ENCODE results near the gene VCL.

The VCL gene

DNA sequence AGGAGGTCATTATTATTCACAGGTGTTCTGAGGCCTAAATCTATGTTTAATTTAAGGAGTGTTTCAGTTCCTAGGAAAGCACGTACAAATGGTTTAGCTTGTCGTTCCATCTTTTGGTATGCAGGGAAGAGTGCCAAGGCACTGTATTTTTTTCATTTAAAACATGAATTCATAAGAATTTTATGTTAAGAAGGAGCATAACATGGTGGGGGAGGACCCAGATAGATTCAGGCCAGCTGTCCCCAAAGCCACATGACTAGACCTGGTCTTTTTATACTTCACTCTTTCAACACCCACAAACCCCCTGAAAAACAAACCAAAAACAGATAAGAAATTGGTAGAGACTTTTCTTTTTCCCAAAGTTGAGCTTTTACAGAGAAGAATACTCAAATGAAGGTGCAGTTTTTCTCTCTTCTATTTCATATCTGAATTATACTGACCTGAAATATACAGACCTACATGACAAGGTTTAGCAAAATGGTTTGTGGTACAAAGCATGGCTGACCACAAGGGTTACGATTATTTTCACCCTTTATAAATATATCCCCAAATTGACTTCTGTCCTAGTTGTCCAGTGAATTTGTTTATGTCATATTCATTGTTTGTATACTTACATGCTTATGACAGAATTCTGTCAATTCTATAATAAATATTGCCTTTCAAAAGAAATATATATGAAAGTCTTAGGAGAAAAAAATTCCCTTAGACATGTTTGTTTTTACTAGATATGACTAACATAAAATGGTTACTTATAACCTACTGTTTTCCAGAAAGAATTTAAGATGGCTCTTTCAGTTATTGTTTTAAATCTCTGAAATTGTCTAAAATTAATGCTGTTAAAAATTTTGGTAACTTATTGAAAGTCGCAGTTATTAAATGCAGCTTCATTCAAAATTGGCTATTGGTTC is 81.4 kb downstream of the VCL start:
- no peak for DNase-seq

DNA sequence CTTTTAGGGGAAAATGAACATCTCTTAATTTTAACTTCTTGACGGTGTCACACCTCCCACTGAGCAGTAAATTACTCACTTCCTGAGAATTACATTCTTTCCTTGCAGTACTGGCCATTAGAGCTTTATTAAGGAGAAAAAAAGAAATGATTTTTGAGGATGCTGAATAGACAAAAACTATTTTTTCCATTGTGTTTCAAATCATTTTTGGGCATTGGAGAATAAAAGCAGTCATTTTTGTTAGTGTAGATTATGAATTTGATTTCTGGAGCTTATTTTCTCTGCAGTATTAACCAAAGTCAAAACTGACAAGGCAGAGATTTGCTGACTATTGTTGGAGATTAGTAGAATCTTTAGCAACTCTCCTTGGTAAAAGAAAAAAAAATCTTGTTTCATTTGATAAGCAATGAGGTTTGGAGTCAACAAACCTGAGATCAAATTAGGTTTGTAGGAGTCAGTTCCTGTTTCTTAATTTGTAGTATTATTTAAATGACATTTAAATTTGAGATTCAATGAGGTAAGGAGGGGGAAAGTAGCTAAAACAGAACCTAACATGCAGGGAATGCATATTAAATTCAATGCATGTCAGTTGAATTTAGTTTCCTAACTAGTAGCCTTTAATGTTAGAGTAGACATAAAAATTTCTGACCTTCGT is 82.1 kb downstream of the VCL start:
- DNase-seq, result no peak

DNA sequence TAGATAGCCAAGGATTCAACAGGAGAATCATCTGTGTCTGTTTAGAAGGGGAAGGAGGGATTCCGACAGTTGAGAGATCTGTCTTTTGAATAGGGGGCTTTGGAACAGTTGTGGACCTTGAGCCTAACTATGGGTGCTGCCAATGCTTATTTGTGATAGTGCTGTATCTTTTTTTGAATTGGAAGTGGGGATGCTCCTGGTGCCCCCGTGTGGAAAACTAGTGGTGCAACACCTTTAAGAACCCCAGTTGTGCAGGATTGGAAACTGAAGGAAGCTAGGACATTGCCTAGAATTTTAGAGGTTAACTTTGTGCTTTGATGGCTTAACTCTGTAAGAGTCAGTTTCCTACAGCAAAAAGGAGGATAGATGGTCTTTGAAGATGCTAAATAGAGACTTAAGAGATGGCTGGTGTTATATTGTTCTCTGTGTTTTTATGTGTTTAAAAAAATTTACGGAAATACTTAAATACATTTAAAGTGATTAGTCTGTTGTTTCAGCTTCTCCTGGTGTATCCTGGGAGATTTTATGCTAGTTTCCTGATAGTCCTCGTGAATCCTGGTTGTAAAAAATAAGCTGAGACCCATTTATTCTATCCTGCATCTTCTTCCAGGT is 83.4 kb downstream of the VCL start:
- no peak for DNase-seq

GRCh38 chr10:74081941-74082718 is 84.2 kb downstream of the VCL start:
- no peak for DNase-seq

DNA sequence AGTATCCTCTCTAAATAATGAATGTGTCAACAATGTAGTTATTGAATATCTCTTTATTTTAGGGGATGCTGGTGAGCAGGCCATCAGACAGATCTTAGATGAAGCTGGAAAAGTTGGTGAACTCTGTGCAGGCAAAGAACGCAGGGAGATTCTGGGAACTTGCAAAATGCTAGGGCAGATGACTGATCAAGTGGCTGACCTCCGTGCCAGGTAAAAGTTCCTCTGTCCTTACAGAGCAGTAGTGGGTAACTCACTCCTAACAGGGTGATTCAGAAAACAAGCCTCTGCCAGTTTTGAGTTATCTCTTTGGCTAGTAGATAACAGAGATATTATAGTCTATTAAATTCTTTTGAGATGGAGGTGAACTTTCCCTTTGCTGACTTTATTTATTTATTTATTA is 85.4 kb downstream of the VCL start:
- no peak for DNase-seq

DNA sequence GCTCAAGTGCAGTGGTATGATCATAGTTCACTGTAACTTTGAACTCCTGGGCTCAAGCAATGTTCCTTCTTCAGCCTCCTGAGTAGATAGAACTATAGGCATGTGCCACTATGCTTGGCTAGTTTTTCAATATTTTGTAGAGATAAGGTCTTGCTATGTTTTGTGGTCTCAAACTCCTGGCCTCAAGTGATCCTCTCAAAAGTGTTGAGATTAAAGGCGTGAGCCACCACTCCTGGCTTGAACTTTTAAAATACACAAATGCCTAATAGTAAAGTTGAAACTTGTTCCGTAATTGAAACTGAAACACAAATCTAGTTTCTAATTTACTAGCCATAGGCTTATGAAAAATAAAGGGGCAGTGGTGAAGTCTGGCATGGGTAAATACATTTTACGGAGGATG is 87.0 kb downstream of the VCL start:
- no peak for DNase-seq

- DNase-seq, result no peak
These were observed 88.4 kb downstream of the VCL start for GRCh38 chr10:74086317-74086716.

DNA sequence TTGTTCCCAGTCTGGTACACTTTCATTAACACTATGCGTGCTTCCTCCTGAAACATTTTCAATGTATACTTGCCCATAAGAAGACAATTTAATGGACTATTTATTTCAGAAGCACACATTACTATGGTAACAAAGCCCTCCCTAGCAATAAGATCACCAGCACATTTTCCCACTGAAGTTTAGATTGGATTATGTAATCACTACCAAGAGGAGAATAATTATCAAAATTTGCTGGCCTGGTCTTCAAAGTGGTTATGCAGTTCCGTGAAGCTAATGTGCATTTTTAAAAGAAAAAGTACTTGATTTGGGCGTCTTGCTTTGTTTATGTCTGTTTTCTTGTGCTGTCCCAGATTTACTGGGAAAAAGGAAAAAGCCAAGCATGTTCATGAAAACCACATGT is 90.8 kb downstream of the VCL start:
- DNase-seq, result no peak

- DNase-seq, result no peak
These were observed 94.5 kb downstream of the VCL start for GRCh38 chr10:74092372-74092771.

GRCh38 chr10:74093530-74094164 is 95.7 kb downstream of the VCL start:
- no peak for DNase-seq

- DNase-seq, result no peak
These were observed 96.3 kb downstream of the VCL start for GRCh38 chr10:74094231-74094630.

DNA sequence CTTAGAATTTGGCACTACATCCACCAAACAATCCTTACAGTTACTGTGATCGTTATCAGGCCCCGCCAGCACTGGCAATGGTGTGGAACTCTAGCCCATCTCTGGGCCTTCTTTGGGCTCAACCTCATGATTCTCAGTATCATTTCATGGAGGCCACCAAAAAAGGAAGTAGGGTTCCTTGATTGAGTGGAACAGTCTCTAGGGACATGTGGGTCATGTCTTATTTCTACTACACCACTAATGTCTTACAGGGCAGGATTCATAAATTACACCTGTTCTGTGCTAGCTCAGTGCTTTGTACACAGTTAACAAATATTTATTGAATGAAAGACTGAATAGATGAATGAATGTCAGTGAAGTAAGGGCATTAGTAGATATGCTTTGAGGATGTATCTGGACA is 98.9 kb downstream of the VCL start:
- DNase-seq, result no peak

- DNase-seq, result no peak
These were observed 99.9 kb downstream of the VCL start for GRCh38 chr10:74097776-74098175.

GRCh38 chr10:74099420-74099819 is 101.5 kb downstream of the VCL start:
- no peak for DNase-seq

DNA sequence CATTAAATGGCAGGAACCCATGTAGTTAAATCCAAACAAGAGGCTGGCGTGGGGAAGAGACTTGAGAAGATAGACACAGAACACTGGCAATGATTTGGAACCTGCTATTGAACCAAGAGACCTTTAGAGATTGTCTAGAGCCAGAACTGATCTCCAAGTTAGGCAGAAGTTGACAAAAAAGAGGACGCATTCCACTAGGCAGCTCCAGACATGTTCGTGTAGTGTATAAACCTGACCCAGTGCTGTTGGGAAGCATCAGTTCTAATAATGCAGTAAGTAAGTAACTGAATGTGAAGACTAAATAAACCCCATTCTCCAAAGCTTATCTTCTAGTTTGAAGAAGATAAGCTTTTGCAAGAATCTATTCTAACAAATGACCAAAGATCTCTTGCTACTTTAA is 101.9 kb downstream of the VCL start:
- DNase-seq, result no peak

- no peak for DNase-seq
These were observed 105.8 kb downstream of the VCL start for GRCh38 chr10:74103560-74104258.

DNA sequence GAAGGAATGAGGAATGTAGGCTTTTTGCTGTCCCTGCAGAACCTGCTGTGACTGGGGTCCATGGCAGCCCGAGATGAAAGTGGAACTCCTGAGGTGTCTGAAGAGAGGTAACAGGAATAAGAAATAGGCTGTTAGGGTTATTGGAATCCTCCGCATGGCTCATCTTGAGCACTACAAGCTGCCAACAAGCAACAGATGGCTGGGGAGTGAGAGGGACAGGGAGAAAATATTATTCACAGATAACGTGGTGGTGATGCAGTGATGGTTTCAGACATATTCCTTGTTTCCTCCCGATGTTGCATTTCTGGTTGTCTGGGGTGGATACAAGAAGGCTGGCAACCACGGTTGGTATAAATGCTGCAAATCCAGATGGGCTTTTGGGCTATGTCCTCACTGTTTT is 106.6 kb downstream of the VCL start:
- DNase-seq, result no peak

- no peak for DNase-seq
These were observed 107.1 kb downstream of the VCL start for GRCh38 chr10:74104996-74105395.

GRCh38 chr10:74107391-74107790 is 109.5 kb downstream of the VCL start:
- no peak for DNase-seq

- DNase-seq, result no peak
These were observed 111.5 kb downstream of the VCL start for GRCh38 chr10:74109452-74109851.

DNA sequence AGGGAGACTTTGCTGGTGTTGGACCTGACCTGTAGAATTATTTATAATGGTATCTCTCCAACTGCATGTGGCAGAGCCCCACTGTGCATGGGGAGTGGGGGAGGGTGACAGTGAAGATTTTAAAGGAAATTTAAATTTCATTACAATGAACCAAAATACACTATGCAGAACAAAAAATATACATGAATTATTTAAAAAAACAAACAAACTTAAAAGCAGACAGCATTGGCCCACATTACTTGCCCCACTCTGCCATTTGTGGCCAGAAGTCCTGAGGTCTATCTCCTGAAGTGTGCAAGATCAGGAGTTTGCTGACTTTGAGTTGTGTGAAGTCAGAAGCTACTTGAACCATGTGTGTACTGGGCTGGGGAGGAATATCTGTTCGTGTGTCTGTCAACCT is 112.2 kb downstream of the VCL start:
- no peak for DNase-seq

DNA sequence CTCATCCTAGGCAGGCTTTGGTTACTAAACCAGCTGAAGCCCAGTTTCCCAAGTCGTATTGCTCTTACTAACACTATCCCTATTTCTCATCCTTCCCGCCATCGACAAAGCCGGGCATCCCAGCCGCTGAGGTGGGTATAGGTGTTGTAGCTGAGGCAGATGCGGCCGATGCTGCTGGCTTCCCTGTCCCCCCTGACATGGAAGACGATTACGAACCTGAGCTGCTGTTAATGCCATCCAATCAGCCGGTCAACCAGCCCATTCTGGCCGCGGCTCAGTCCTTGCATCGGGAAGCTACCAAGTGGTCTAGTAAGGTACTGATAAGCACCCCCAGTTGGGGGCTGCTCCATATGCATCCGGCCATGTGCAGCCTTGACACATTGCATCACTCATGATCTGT is 113.9 kb downstream of the VCL start:
- DNase-seq, result no peak
